ENCODE data around the gene UNC13D. TPM values are rescaled to one million over a fixed set of nuclear protein-coding genes. Genes with fewer than 3 reads are reported as not detected.

Gene UNC13D
- total and polyA plus RNA-seq, 9 of the 15 experiments (the other 6 are each of a cell fraction or from before 2014, with no cell fraction given): 0.86 to 244 (median 69.2) TPM

GRCh38 chr17:75842963-75843576 is 1.1 kb downstream of the UNC13D start:
- DNase-seq (ENCODE audit: extremely low read depth in 1 of 4, low spot score in 3 of 4) (peak in 1 of 4 experiments; percentile 45), FAIRE-seq (no peak), ATAC-seq (peak; percentile 1; the same call in 2 of the 3 replicates)
- Histone ChIP-seq H3K27me3 (ENCODE audit: control insufficient read depth in 2 of 2, insufficient read depth in 2 of 2, low read length in 2 of 2) (no peaks in the 10 kb centered on the region), H3K9me1 (ENCODE audit: control insufficient read depth, insufficient read depth, low read length) (no peaks in the 10 kb centered on the region), H3K79me2 (ENCODE audit: control insufficient read depth, insufficient read depth, low read length) (peaks cover 50% of the 10 kb centered on the region), H3K36me3 (ENCODE audit: control insufficient read depth, insufficient read depth, low read length) (peaks cover 59% of the 10 kb centered on the region), H3K9ac (ENCODE audit: insufficient read depth in 1 of 2, low read depth in 2 of 2, low read length in 2 of 2) (peak overlapping the region; percentile 95 to 98), H3K9me3 (replicated peaks; ENCODE audit: control insufficient read depth, insufficient read depth, low read depth, low read length) (no peaks in the 10 kb centered on the region), H3K4me1 (replicated peaks in 1 of 2; ENCODE audit: control insufficient read depth in 2 of 2, insufficient read depth in 2 of 2, low read length in 2 of 2) (peaks cover 24 to 80% of the 10 kb centered on the region in 2 experiments), H2AFZ (ENCODE audit: low read depth, low read length) (peak overlapping the region; percentile 81), H4K20me1 (replicated peaks; ENCODE audit: control insufficient read depth, insufficient read depth, low read length) (no peaks in the 10 kb centered on the region), H3K27ac (ENCODE audit: extremely low read depth, low read depth, low read length) (peak overlapping the region; percentile 95), H3K4me3 (peak overlapping the region; percentile 69), H3K4me2 (ENCODE audit: insufficient read depth, low read length) (peak overlapping the region; percentile 99)
- ChIA-PET POLR2A (interaction anchor here (0.9 to 8.5 kb wide), 9 partner anchors 9 to 67 kb away, joined by 3 to 145 read pairs (median 9); partner anchors contain the start of gene WBP2), CTCF (ENCODE audit: low intra/inter-chr PET ratio) (no interaction called here)
- intact Hi-C loops (cut with micrococcal nuclease) (no loop called here), in situ Hi-C loops (cut with MboI) (no loop called here)
- TSS peak; percentile 52 for BruUV-seq (replicated peaks)
- 5% methylated on average over 16 of the region's 22 CpGs for WGBS (ENCODE audit: insufficient coverage, low coverage, missing lambda C conversion rate)
- TF ChIP-seq CBX3 (IDR thresholded peaks at IDR 0.05; ENCODE audit: borderline replicate concordance in 1 of 2, low read length in 2 of 2) (0 out of 3 replicates have a peak, but pooled peaks of 1 of the 2 experiments have one; percentile 20), SRSF1 (IDR thresholded peaks at IDR 0.05; ENCODE audit: low read depth, low read length) (no peak), SIN3A (IDR thresholded peaks at IDR 0.05; ENCODE audit: borderline replicate concordance in 2 of 2, control insufficient read depth in 1 of 2, low read depth in 2 of 2, low read length in 2 of 2) (peak in 1 of 2 experiments; percentile 11; a peak in 1 of 4 replicates), ZNF584 (CRISPR knock-in tag; IDR thresholded peaks at IDR 0.05; ENCODE audit: low read depth) (0 out of 2 replicates have a peak, but pooled peaks have one; percentile 10), TGIF2 (CRISPR knock-in tag; IDR thresholded peaks at IDR 0.05) (peak; percentile 57; the same call in 1 of the 2 replicates), CTCF (IDR thresholded peaks at IDR 0.05 in 2 of 3, conservative IDR thresholded peaks at IDR 0.05 in 1 of 3; ENCODE audit: insufficient read depth in 2 of 3, low read depth in 1 of 3, low read length in 3 of 3) (peak in 1 of 3 experiments; percentile 18; a peak in 1 of 6 replicates), ELF1 (tag; IDR thresholded peaks at IDR 0.05) (no peak), FOXP4 (CRISPR knock-in tag; IDR thresholded peaks at IDR 0.05; ENCODE audit: borderline replicate concordance) (0 out of 2 replicates have a peak, but pooled peaks have one; percentile 20), ZKSCAN1 (IDR thresholded peaks at IDR 0.05; ENCODE audit: low read depth, low read length) (no peak), ETS1 (conservative IDR thresholded peaks at IDR 0.05; ENCODE audit: control insufficient read depth, low read depth, low read length) (no peak; the same call in 1 of the 2 replicates), ZBTB33 (CRISPR knock-in tag; IDR thresholded peaks at IDR 0.05) (0 out of 2 replicates have a peak, but pooled peaks have one; percentile 9), ZNF12 (CRISPR knock-in tag; IDR thresholded peaks at IDR 0.05) (0 out of 2 replicates have a peak, but pooled peaks have one; percentile 7)
